HepG2 (cell line): ENCODE data around the gene TLCD3B. TPM values are rescaled to one million over a fixed set of nuclear protein-coding genes. Genes with fewer than 3 reads are reported as not detected.

Source experiments
- ATAC-seq: fragments of 200-7000 bp; cut with Tn5 transposase; 3 replicates; pipeline ENCODE4 v1.9.1; 2020; ENCODE audit warnings: mild to moderate bottlenecking, moderate library complexity
- BruUV-seq: library from RNA; stranded (reverse); fragments of 400-500 nt; replicated peaks from 2 replicates; lab custom pipeline; 2021; lab: Mats Ljungman, UMichigan
- CTCF ChIA-PET: fragments of 300-600 bp; formaldehyde crosslinking; extraction: SDS; loops from one replicate; lab custom pipeline; 2021; ENCODE audit warnings: low total read pairs, inconsistent platforms, low intra/inter-chr PET ratio; lab: Yijun Ruan, JAX
- POLR2A ChIA-PET: fragments of 350-600 bp; sonication (Branson Sonifier 250); formaldehyde crosslinking; loops from one replicate; lab custom pipeline; 2020; ENCODE audit warnings: antibody characterized with exemption, inconsistent platforms; lab: Yijun Ruan, JAX
- DNase-seq: peaks from one replicate; pipeline ENCODE4 v3.0.0-alpha.2; 2015; ENCODE audit warnings: low spot score
- FAIRE-seq: peaks from 3 replicates; lab custom pipeline; 2011; peaks lifted over from hg19 to GRCh38; lab: Jason Lieb, UNC
- H2AFZ ChIP-seq: one replicate; pipeline ENCODE4 v1.6.1; 2011; ENCODE audit warnings: low read length, inconsistent platforms
- H3K27ac ChIP-seq: fragments of 300-600 bp; 3 replicates; pipeline ENCODE4 v1.8.0; 2011; ENCODE audit warnings: mixed run types, mild to moderate bottlenecking, mixed read lengths, low read length, inconsistent platforms; ENCODE audit not compliant: insufficient read depth; ENCODE audit errors: extremely low read length
- H3K27me3 ChIP-seq, 2 experiments: fragments of 200-600 bp in 1 of 2; 2 replicates in 1 of 2; 3 replicates in 1 of 2; pipeline versions ENCODE4 v1.6.0 to v1.8.0; 2011; ENCODE audit warnings: low read length in 2 of 2, mild to moderate bottlenecking in 2 of 2, moderate library complexity in 2 of 2, inconsistent platforms in 1 of 2; ENCODE audit not compliant: insufficient read depth in 2 of 2, control insufficient read depth in 1 of 2
- H3K36me3 ChIP-seq, 2 experiments: fragments of 200-600 bp in 1 of 2; replicated peaks in 1 of 2; 2 replicates in 1 of 2; 3 replicates in 1 of 2; pipeline versions ENCODE4 v1.5.1 to v1.8.0; 2011; ENCODE audit warnings: low read length in 2 of 2, inconsistent platforms in 1 of 2; ENCODE audit not compliant: insufficient read depth in 2 of 2, control insufficient read depth in 1 of 2
- H3K4me1 ChIP-seq: 2 replicates; pipeline ENCODE4 v1.5.1; 2012; ENCODE audit warnings: low read length, inconsistent platforms; ENCODE audit not compliant: insufficient read depth
- H3K4me2 ChIP-seq: 2 replicates; pipeline ENCODE4 v1.6.0; 2011; ENCODE audit warnings: low read depth, low read length, inconsistent platforms
- H3K4me3 ChIP-seq, 3 experiments: fragments of 200-600 bp in 1 of 3; sonication (generic), shearing (Covaris generic) in 1 of 3; replicated peaks in 1 of 3; 2 replicates each; pipeline ENCODE4 v1.5.1; 2011 to 2016; ENCODE audit warnings: low read length in 3 of 3, inconsistent platforms in 2 of 3, low read depth in 2 of 3, mild to moderate bottlenecking in 2 of 3, control low read depth in 1 of 3, mixed read lengths in 1 of 3; ENCODE audit not compliant: insufficient read depth in 1 of 3
- H3K79me2 ChIP-seq: one replicate; pipeline ENCODE4 v1.6.1; 2011; ENCODE audit warnings: low read length, inconsistent platforms; ENCODE audit not compliant: insufficient read depth
- H3K9ac ChIP-seq: 2 replicates; pipeline ENCODE4 v1.6.0; 2011; ENCODE audit warnings: mild to moderate bottlenecking, low read depth, low read length, inconsistent platforms; ENCODE audit not compliant: insufficient read depth
- H3K9me3 ChIP-seq: 2 replicates; pipeline ENCODE4 v1.5.1; 2012; ENCODE audit warnings: mild to moderate bottlenecking, low read length
- H4K20me1 ChIP-seq: 2 replicates; pipeline ENCODE4 v1.6.0; 2011; ENCODE audit warnings: inconsistent platforms, mild to moderate bottlenecking, low read length, moderate library complexity; ENCODE audit not compliant: insufficient read depth
- AGO2 ChIP-seq: fragments of 200-400 bp; formaldehyde crosslinking; optimal IDR thresholded peaks from 2 replicates; pipeline ENCODE3; 2017; ENCODE audit warnings: mild to moderate bottlenecking, low read depth, low read length, moderate library complexity
- ATF7 ChIP-seq, 2 experiments: fragments of 450-650 bp in 1 of 2; sonication (generic) in 1 of 2; formaldehyde crosslinking in 1 of 2; IDR thresholded peaks; 2 replicates each; pipeline versions ENCODE4 v1.4.0 to v1.6.1; 2016 to 2020; ENCODE audit warnings: antibody characterized with exemption in 1 of 2, mild to moderate bottlenecking in 1 of 2, missing genetic modification reagents in 1 of 2
- CEBPB ChIP-seq: IDR thresholded peaks from 2 replicates; pipeline ENCODE4 v1.6.1; 2011; ENCODE audit warnings: low read depth, low read length, improper control_type of control experiment, borderline replicate concordance
- CREB1 ChIP-seq, 2 experiments: fragments of 450-650 bp in 1 of 2; IDR thresholded peaks; 2 replicates each; pipeline ENCODE4 v1.6.1; 2016 to 2017; ENCODE audit warnings: control low read depth in 1 of 2, mild to moderate bottlenecking in 1 of 2, missing compliant biosample characterization in 1 of 2, missing genetic modification characterization in 1 of 2
- KLF15 ChIP-seq: sonication (generic); formaldehyde crosslinking; IDR thresholded peaks from 2 replicates; pipeline ENCODE4 v1.8.1; 2023; ENCODE audit warnings: borderline replicate concordance, mild to moderate bottlenecking, inconsistent platforms, missing genetic modification reagents, mixed read lengths
- MBNL3 ChIP-seq: fragments of 250-450 bp; sonication (Bioruptor Pico); conservative IDR thresholded peaks from 2 replicates; pipeline ENCODE4 v1.8.0; 2022; ENCODE audit warnings: mild to moderate bottlenecking, inconsistent platforms
- MXD4 ChIP-seq: IDR thresholded peaks from 2 replicates; pipeline ENCODE4 v1.6.1; 2016; ENCODE audit warnings: mild to moderate bottlenecking, missing biosample characterization, missing genetic modification reagents
- NFATC3 ChIP-seq: sonication (generic); formaldehyde crosslinking; IDR thresholded peaks from 2 replicates; pipeline ENCODE4 v1.5.1; 2020; ENCODE audit warnings: mild to moderate bottlenecking, missing genetic modification reagents
- PCBP1 ChIP-seq: fragments of 200-400 bp; formaldehyde crosslinking; IDR thresholded peaks from 2 replicates; pipeline ENCODE4 v1.6.1; 2017; ENCODE audit warnings: mild to moderate bottlenecking, low read depth, low read length, borderline replicate concordance
- ZNF510 ChIP-seq: sonication (generic); formaldehyde crosslinking; IDR thresholded peaks from 2 replicates; pipeline ENCODE4 v1.4.0; 2020; ENCODE audit warnings: low read depth, mild to moderate bottlenecking, missing genetic modification reagents
- ZSCAN22 ChIP-seq: sonication (generic); formaldehyde crosslinking; IDR thresholded peaks from 2 replicates; pipeline ENCODE4 v1.4.0; 2020; ENCODE audit warnings: mild to moderate bottlenecking, missing genetic modification reagents
- WGBS: methylation state at CpG from one replicate; pipeline ENCODE4 v1.1.6; 2017; ENCODE audit warnings: low lambda C conversion rate; 5-methylcytosine and 5-hydroxymethylcytosine counted together
- in situ Hi-C: cut with HindIII; loops from 2 replicates; pipeline ENCODE4 v1.10.0; 2017; ENCODE audit warnings: low pct_unique_long_range_greater_than_20kb; ENCODE audit not compliant: extremely low pct_ligation_motif_present
- intact Hi-C: fragments of 100-400 bp; cut with micrococcal nuclease; formaldehyde crosslinking; loops from one replicate; pipeline ENCODE4 v1.10.0; 2022; ENCODE audit not compliant: unreplicated experiment
- polyA plus RNA-seq, 8 experiments: library from polyadenylated mRNA; depleted of rRNA in 3 of 8; stranded (reverse) in 7 of 8; unstranded in 1 of 8; fragments of >200 nt; fragmentation: Illumina TruSeq in 4 of 8; extraction: Trizol in 4 of 8; gene quantifications; 2 replicates each; pipeline versions ENCODE4 v1.2.1 to v1.2.3, GENCODE V29; 2011 to 2016; ENCODE audit warnings: low read depth in 4 of 8, missing spikeins in 1 of 8, mixed read lengths in 1 of 8; ENCODE audit not compliant: insufficient read depth in 1 of 8
- total RNA-seq, 5 experiments: library from RNA; depleted of rRNA; stranded (reverse); fragments of >200 nt; fragmentation: Illumina TruSeq; extraction: Trizol; gene quantifications; 2 replicates each; pipeline ENCODE4 v1.2.3, GENCODE V29; 2016; ENCODE audit warnings: low read depth in 1 of 5
- TF ChIP-seq, protein P1 (sequence below): IDR thresholded peaks from 2 replicates; pipeline ENCODE4 v1.6.1; 2018; ENCODE audit warnings: missing genetic modification reagents
- TF ChIP-seq, protein P2 (sequence below), 2 experiments: sonication (generic) in 1 of 2; formaldehyde crosslinking in 1 of 2; IDR thresholded peaks; 2 replicates each; pipeline versions ENCODE4 v1.5.1 to v1.6.1; 2011 to 2020; ENCODE audit warnings: borderline replicate concordance in 1 of 2, low read depth in 1 of 2, low read length in 1 of 2, mild to moderate bottlenecking in 1 of 2, missing genetic modification reagents in 1 of 2, moderate library complexity in 1 of 2

The TLCD3B gene
- total and polyA plus RNA-seq, 2 of the 13 experiments (the other 11 are each of a cell fraction or from before 2014, with no cell fraction given), result not detected

DNA sequence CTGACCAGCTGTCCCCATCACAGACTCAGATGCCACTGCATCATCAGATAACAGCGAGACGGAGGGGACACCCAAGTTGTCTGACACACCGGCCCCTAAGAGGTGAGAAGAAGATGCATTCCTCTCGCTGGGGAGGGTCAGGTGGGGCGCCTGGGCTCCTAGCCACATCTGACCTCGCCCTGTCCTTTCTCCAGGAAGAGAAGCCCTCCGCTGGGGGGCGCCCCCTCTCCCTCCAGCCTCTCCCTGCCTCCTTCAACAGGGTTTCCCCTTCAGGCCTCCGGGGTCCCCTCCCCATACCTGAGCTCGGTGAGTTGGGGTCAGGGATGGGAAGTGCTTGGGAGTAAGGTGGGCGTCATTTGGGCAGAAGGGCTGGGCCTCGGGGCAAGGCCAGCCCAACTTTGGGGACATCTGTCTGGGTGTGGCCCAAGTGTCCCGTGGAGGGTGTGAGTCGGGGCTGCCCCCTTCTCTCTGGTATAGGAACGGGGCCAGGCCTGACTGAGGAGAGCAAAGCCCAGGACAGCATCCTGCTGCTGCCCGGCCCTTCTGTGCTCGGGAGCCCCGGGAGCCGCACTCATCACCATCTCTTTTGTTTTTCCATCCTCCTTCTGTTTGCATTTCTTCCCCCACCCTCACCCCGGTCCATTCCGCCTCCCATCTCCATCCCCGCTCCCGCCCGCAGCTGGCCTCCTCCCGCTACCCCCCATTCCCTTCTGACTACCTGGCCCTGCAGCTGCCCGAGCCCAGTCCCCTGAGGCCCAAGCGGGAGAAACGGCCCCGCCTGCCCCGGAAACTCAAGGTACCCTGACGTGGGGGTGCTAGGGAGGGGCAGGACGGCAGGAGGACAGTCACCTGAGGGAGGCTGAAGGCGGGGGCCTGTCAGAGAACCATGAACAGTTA, 30.1 kb downstream of the TLCD3B start:
- TF ChIP-seq MBNL3 (CRISPR knock-in tag) (no peak), MXD4 (no peak), PCBP1 (peak; percentile 76; the same call in 1 of the 2 replicates), AGO2 (peak; percentile 60), CEBPB (no peak), KLF15 (no peak), NFATC3 (CRISPR knock-in tag) (no peak)
- DNase-seq, result no peak
- BruUV-seq, result no TSS peak
- ChIA-PET POLR2A (no interaction called here), CTCF (no interaction called here)
- H3K27me3 ChIP-seq, result peaks cover 0 to 5% of the 10 kb centered on the region in 2 experiments; a peak in 1 of 5 replicates
- intact Hi-C loops (no loop called here), in situ Hi-C loops (loop anchor here (10.0 kb wide), 1 partner anchor 136 kb away; the partner anchor contains the start of gene CDIPT)
- peaks cover 9% of the 10 kb centered on the region for H3K79me2 ChIP-seq
- FAIRE-seq, result no peak
- no peak overlapping the region for H2AFZ ChIP-seq
- 95% methylated on average over 33 of the region's 33 CpGs for WGBS
- peaks cover 11% of the 10 kb centered on the region; the same call in 1 of the 2 replicates for H3K4me1 ChIP-seq
- no peak overlapping the region for H3K4me3 ChIP-seq
- no peak for ATAC-seq
- H4K20me1 ChIP-seq, result no peaks in the 10 kb centered on the region
- no peak overlapping the region for H3K27ac ChIP-seq
- no peak overlapping the region for H3K4me2 ChIP-seq
- no peaks in the 10 kb centered on the region for H3K9me3 ChIP-seq
- peaks cover 0 to 3% of the 10 kb centered on the region in 2 experiments; a peak in 1 of 5 replicates for H3K36me3 ChIP-seq
- H3K9ac ChIP-seq, result no peak overlapping the region

DNA sequence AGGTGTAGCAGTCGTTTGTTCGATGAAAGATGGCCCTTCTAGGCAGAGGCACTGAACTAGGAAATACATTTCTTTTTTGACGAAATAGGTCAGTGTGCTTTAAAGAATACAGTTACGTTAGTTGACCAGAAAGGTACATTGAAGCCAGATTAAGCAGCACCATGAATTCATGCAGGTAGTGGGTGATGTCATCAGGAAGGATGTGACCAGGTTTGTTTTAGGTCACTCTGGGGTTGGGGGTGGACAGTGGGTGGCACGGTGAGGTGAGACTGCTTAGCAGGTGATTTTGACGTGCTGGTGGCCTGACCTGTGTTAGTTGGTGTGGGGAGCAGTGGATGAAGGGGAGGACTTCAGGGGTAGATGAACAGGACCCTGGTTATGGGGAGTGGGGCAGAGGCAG, 31.5 kb downstream of the TLCD3B start:
- Histone ChIP-seq H3K79me2 (peaks cover 9% of the 10 kb centered on the region), H3K4me1 (peaks cover 21% of the 10 kb centered on the region), H4K20me1 (no peaks in the 10 kb centered on the region), H3K4me2 (no peak overlapping the region), H3K36me3 (peaks cover 0 to 3% of the 10 kb centered on the region in 2 experiments; a peak in 1 of 5 replicates), H3K4me3 (no peak overlapping the region), H2AFZ (no peak overlapping the region), H3K27me3 (peaks cover 0 to 5% of the 10 kb centered on the region in 2 experiments; a peak in 1 of 5 replicates), H3K9me3 (no peaks in the 10 kb centered on the region), H3K27ac (no peak overlapping the region), H3K9ac (no peak overlapping the region)
- ATAC-seq (no peak), DNase-seq (no peak), FAIRE-seq (no peak)
- no TSS peak for BruUV-seq
- ChIA-PET CTCF (no interaction called here), POLR2A (no interaction called here)
- 95% methylated on average over 6 of the region's 6 CpGs for WGBS
- in situ Hi-C loops (loop anchor here (10.0 kb wide), 1 partner anchor 135 kb away; the partner anchor contains the start of gene CDIPT), intact Hi-C loops (loop anchor here (5.0 kb wide), 1 partner anchor 37 kb away; the partner anchor contains the start of gene TMEM219)
- TF ChIP-seq CREB1 (IDR thresholded peaks at IDR 0.05), result peak; percentile 63
- TF ChIP-seq CREB1 (CRISPR knock-in tag; IDR thresholded peaks at IDR 0.05), result no peak
- no peak for TF ChIP-seq ZNF510 (CRISPR knock-in tag)
- TF ChIP-seq, protein P1, sequence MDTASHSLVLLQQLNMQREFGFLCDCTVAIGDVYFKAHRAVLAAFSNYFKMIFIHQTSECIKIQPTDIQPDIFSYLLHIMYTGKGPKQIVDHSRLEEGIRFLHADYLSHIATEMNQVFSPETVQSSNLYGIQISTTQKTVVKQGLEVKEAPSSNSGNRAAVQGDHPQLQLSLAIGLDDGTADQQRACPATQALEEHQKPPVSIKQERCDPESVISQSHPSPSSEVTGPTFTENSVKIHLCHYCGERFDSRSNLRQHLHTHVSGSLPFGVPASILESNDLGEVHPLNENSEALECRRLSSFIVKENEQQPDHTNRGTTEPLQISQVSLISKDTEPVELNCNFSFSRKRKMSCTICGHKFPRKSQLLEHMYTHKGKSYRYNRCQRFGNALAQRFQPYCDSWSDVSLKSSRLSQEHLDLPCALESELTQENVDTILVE (CRISPR knock-in tag), result no peak
- TF ChIP-seq ATF7 (IDR thresholded peaks at IDR 0.05), result peak; percentile 93
- no peak for TF ChIP-seq ATF7 (CRISPR knock-in tag; IDR thresholded peaks at IDR 0.05)
- TF ChIP-seq, protein P2, sequence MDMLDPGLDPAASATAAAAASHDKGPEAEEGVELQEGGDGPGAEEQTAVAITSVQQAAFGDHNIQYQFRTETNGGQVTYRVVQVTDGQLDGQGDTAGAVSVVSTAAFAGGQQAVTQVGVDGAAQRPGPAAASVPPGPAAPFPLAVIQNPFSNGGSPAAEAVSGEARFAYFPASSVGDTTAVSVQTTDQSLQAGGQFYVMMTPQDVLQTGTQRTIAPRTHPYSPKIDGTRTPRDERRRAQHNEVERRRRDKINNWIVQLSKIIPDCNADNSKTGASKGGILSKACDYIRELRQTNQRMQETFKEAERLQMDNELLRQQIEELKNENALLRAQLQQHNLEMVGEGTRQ (IDR thresholded peaks at IDR 0.05; ENCODE audit: low read depth, low read length), result no peak
- TF ChIP-seq, protein P2 (CRISPR knock-in tag; IDR thresholded peaks at IDR 0.05; ENCODE audit: borderline replicate concordance), result no peak
- no peak for TF ChIP-seq ZSCAN22 (CRISPR knock-in tag)
